Trophoblast cell (in vitro differentiated cells and primary cell): ENCODE data around the gene OARD1.
A peak's percentile ranks its signal among the peaks of the same experiment; 100 is the strongest.

Experiments
- DNase-seq, 2 donors: peaks; one replicate each; pipeline ENCODE4 v3.0.0-alpha.2; 2016
- H2AFZ ChIP-seq: 2 replicates; pipeline ENCODE4 v1.6.1; 2013; ENCODE audit warnings: low read length, moderate library complexity, mild to moderate bottlenecking; ENCODE audit not compliant: insufficient read depth, poor library complexity
- H2AK5ac ChIP-seq: 2 replicates; pipeline ENCODE4 v1.6.1; 2013; ENCODE audit warnings: mild to moderate bottlenecking, low read length
- H2BK120ac ChIP-seq: 2 replicates; pipeline ENCODE4 v1.6.1; 2013; ENCODE audit warnings: low read length, mild to moderate bottlenecking, moderate library complexity; ENCODE audit not compliant: insufficient read depth, poor library complexity
- H2BK12ac ChIP-seq: 2 replicates; pipeline ENCODE4 v1.6.1; 2013; ENCODE audit warnings: mild to moderate bottlenecking, low read length, moderate library complexity
- H2BK5ac ChIP-seq: 2 replicates; pipeline ENCODE4 v1.6.1; 2013; ENCODE audit warnings: low read length, low read depth, moderate library complexity, mild to moderate bottlenecking; ENCODE audit not compliant: poor library complexity
- H3K14ac ChIP-seq: 2 replicates; pipeline ENCODE4 v1.6.1; 2013; ENCODE audit warnings: mild to moderate bottlenecking, low read length
- H3K18ac ChIP-seq: 2 replicates; pipeline ENCODE4 v1.6.1; 2013; ENCODE audit warnings: mild to moderate bottlenecking, low read length
- H3K23ac ChIP-seq: 2 replicates; pipeline ENCODE4 v1.6.1; 2013; ENCODE audit warnings: low read length
- H3K27ac ChIP-seq: 2 replicates; pipeline ENCODE4 v1.5.1; 2013; ENCODE audit warnings: low read depth, mild to moderate bottlenecking, inconsistent platforms, low read length, moderate library complexity
- H3K27me3 ChIP-seq: 2 replicates; pipeline ENCODE4 v1.6.1; 2013; ENCODE audit warnings: inconsistent platforms, mild to moderate bottlenecking, low read length, moderate library complexity; ENCODE audit not compliant: insufficient read depth
- H3K36me3 ChIP-seq, 2 experiments: 1 replicate in 1 of 2; 2 replicates in 1 of 2; pipeline ENCODE4 v1.6.1; 2013; ENCODE audit warnings: low read length in 2 of 2, mild to moderate bottlenecking in 2 of 2, moderate library complexity in 1 of 2; ENCODE audit not compliant: insufficient read depth in 2 of 2, control insufficient read depth in 1 of 2
- H3K4ac ChIP-seq: 2 replicates; pipeline ENCODE4 v1.6.1; 2013; ENCODE audit warnings: low read depth, mild to moderate bottlenecking, low read length, moderate library complexity
- H3K4me1 ChIP-seq, 2 experiments: 1 replicate in 1 of 2; 2 replicates in 1 of 2; pipeline ENCODE4 v1.6.1; 2013; ENCODE audit warnings: low read length in 2 of 2, mild to moderate bottlenecking in 2 of 2, moderate library complexity in 1 of 2; ENCODE audit not compliant: insufficient read depth in 2 of 2, control insufficient read depth in 1 of 2
- H3K4me2 ChIP-seq: 2 replicates; pipeline ENCODE4 v1.6.1; 2013; ENCODE audit warnings: inconsistent platforms, mild to moderate bottlenecking, low read length, moderate library complexity
- H3K4me3 ChIP-seq: 2 replicates; pipeline ENCODE4 v1.5.1; 2013; ENCODE audit warnings: mild to moderate bottlenecking, low read depth, low read length, inconsistent platforms
- H3K79me1 ChIP-seq: one replicate; pipeline ENCODE4 v1.6.1; 2013; ENCODE audit warnings: low read length
- H3K79me2 ChIP-seq: 2 replicates; pipeline ENCODE4 v1.6.1; 2013; ENCODE audit warnings: low read length, mild to moderate bottlenecking; ENCODE audit not compliant: control insufficient read depth, insufficient read depth, poor library complexity
- H3K9ac ChIP-seq: 2 replicates; pipeline ENCODE4 v1.6.1; 2013; ENCODE audit warnings: mild to moderate bottlenecking, low read length
- H3K9me3 ChIP-seq: 2 replicates; pipeline ENCODE4 v1.6.1; 2013; ENCODE audit warnings: low read depth, mild to moderate bottlenecking, control low read depth, inconsistent platforms, low read length; ENCODE audit not compliant: insufficient read depth
- H4K12ac ChIP-seq: 2 replicates; pipeline ENCODE4 v1.6.1; 2013; ENCODE audit warnings: low read depth, mild to moderate bottlenecking, low read length, moderate library complexity
- H4K8ac ChIP-seq: 2 replicates; pipeline ENCODE4 v1.6.1; 2013; ENCODE audit warnings: low read depth, mild to moderate bottlenecking, low read length, moderate library complexity
- H4K91ac ChIP-seq: one replicate; pipeline ENCODE4 v1.6.1; 2013; ENCODE audit warnings: low read depth, mild to moderate bottlenecking, low read length, moderate library complexity
- WGBS: extraction: QIAGEN DNeasy Blood & Tissue Kit; methylation state at CpG from one replicate; pipeline ENCODE4 v1.1.7; 2013; ENCODE audit warnings: missing lambda C conversion rate; ENCODE audit not compliant: insufficient read length, insufficient coverage; ENCODE audit errors: extremely low coverage; 5-methylcytosine and 5-hydroxymethylcytosine counted together

The OARD1 gene

DNA sequence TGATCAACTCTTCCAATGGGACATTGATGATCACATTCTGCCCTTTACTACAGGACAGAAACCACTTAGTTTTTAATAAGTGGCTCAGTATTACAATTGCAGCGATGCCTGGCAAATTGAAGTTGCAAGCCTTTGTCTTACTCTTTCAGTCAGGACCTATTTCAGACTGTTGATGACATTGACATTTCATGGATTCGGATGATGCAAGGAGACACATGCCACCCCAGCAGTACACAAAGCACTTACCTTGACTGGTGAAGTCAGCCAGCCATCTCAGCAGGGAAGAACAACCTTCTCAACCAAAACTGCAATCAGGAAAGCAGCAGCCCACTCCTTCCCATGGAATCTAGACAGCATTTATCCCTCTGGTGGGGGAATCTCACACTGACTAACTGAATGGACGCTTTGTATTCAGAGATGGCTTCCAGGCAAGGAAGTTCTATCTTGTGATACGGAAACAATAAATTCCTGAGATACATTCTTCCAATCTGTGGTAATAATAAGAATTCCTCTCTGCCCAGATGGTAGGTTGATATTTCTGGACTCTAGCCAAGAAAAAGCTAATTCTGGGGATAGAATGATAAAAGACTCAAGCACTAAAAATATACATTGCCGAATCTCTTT is 25.4 kb upstream of the OARD1 start:
- Histone ChIP-seq H3K9me3 (no peaks in the 10 kb centered on the region), H2BK120ac (no peak overlapping the region), H3K27me3 (no peaks in the 10 kb centered on the region), H3K36me3 (peaks cover 25 to 60% of the 10 kb centered on the region in 2 experiments), H3K18ac (no peak overlapping the region), H3K79me1 (no peaks in the 10 kb centered on the region), H2AFZ (no peak overlapping the region), H3K9ac (no peak overlapping the region), H3K4ac (no peak overlapping the region), H3K4me3 (no peak overlapping the region), H2AK5ac (no peak overlapping the region), H3K79me2 (no peaks in the 10 kb centered on the region), H4K12ac (no peak overlapping the region), H3K4me1 (no peaks in the 10 kb centered on the region), H4K91ac (no peak overlapping the region), H2BK5ac (no peak overlapping the region), H2BK12ac (no peak overlapping the region), H3K4me2 (no peak overlapping the region), H3K23ac (no peak overlapping the region), H3K27ac (no peak overlapping the region), H4K8ac (no peak overlapping the region), H3K14ac (no peak overlapping the region)
- DNase-seq, result no peak
- WGBS, result no CpG with 5 or more reads among the region's 5 CpGs

GRCh38 chr6:41093729-41094128 is 21.6 kb upstream of the OARD1 start:
- no peak overlapping the region for H4K91ac ChIP-seq

GRCh38 chr6:41092421-41093140 is 20.4 kb upstream of the OARD1 start:
- no peak overlapping the region for H2BK120ac ChIP-seq
- H3K79me2 ChIP-seq, result no peaks in the 10 kb centered on the region
- WGBS, result no CpG with 5 or more reads among the region's 4 CpGs
- H3K4me2 ChIP-seq, result no peak overlapping the region
- H4K8ac ChIP-seq, result no peak overlapping the region
- H3K23ac ChIP-seq, result no peak overlapping the region
- H4K12ac ChIP-seq, result no peak overlapping the region
- peaks cover 34 to 59% of the 10 kb centered on the region in 2 experiments for H3K36me3 ChIP-seq
- no peak overlapping the region for H3K18ac ChIP-seq
- no peaks in the 10 kb centered on the region for H3K9me3 ChIP-seq
- DNase-seq, result peak in 1 of 2 donors; percentile 25
- H3K4me1 ChIP-seq, result no peaks in the 10 kb centered on the region
- no peak overlapping the region for H3K9ac ChIP-seq
- no peak overlapping the region for H4K91ac ChIP-seq
- H2AFZ ChIP-seq, result no peak overlapping the region
- no peak overlapping the region for H3K4me3 ChIP-seq
- no peak overlapping the region for H2BK5ac ChIP-seq
- H3K27me3 ChIP-seq, result no peaks in the 10 kb centered on the region
- H2AK5ac ChIP-seq, result no peak overlapping the region
- H3K27ac ChIP-seq, result no peak overlapping the region
- H3K14ac ChIP-seq, result no peak overlapping the region
- no peaks in the 10 kb centered on the region for H3K79me1 ChIP-seq
- no peak overlapping the region for H2BK12ac ChIP-seq
- H3K4ac ChIP-seq, result no peak overlapping the region

More at GRCh38 chr6:41093729-41094128, 21.6 kb upstream of the OARD1 start:
- no peak overlapping the region for H2AFZ ChIP-seq
- no peak overlapping the region for H3K4me3 ChIP-seq
- no peak overlapping the region for H3K23ac ChIP-seq
- peak in 1 of 2 donors; percentile 9 for DNase-seq
- no peak overlapping the region for H3K4ac ChIP-seq
- WGBS, result no CpG with 5 or more reads among the region's 6 CpGs
- H3K18ac ChIP-seq, result no peak overlapping the region
- H3K9ac ChIP-seq, result no peak overlapping the region
- H4K12ac ChIP-seq, result no peak overlapping the region
- no peak overlapping the region for H3K14ac ChIP-seq
- no peaks in the 10 kb centered on the region for H3K4me1 ChIP-seq
- H3K79me1 ChIP-seq, result no peaks in the 10 kb centered on the region
- H3K36me3 ChIP-seq, result peaks cover 34 to 65% of the 10 kb centered on the region in 2 experiments
- no peak overlapping the region for H2BK12ac ChIP-seq
- H2BK120ac ChIP-seq, result no peak overlapping the region
- H4K8ac ChIP-seq, result no peak overlapping the region
- H2AK5ac ChIP-seq, result no peak overlapping the region
- no peak overlapping the region for H3K27ac ChIP-seq
- H3K79me2 ChIP-seq, result no peaks in the 10 kb centered on the region
- H3K9me3 ChIP-seq, result no peaks in the 10 kb centered on the region
- no peak overlapping the region for H2BK5ac ChIP-seq
- no peaks in the 10 kb centered on the region for H3K27me3 ChIP-seq
- no peak overlapping the region for H3K4me2 ChIP-seq

- Histone ChIP-seq H3K36me3 (peaks cover 32 to 48% of the 10 kb centered on the region in 2 experiments), H3K79me1 (no peaks in the 10 kb centered on the region), H3K27ac (no peak overlapping the region), H3K18ac (no peak overlapping the region), H3K4me2 (no peak overlapping the region), H3K79me2 (no peaks in the 10 kb centered on the region), H3K14ac (no peak overlapping the region), H2BK5ac (no peak overlapping the region), H3K23ac (no peak overlapping the region), H3K27me3 (no peaks in the 10 kb centered on the region), H2AK5ac (no peak overlapping the region), H4K8ac (no peak overlapping the region), H4K91ac (no peak overlapping the region), H3K4me1 (no peaks in the 10 kb centered on the region), H2AFZ (no peak overlapping the region), H3K4me3 (no peak overlapping the region), H3K4ac (no peak overlapping the region), H2BK12ac (no peak overlapping the region), H4K12ac (no peak overlapping the region), H3K9ac (no peak overlapping the region), H3K9me3 (no peaks in the 10 kb centered on the region), H2BK120ac (no peak overlapping the region)
- WGBS, result no CpG with 5 or more reads among the region's 1 CpG
- DNase-seq, result no peak
Measured at GRCh38 chr6:41090841-41091761, 18.9 kb upstream of the OARD1 start.
